ENCODE data around the gene C7orf33.

C7orf33 gene

GRCh38 chr7:148630078-148630477 lies 39.5 kb downstream of the C7orf33 start:
- DNase-seq = no peak

GRCh38 chr7:148633761-148634160 lies 43.2 kb downstream of the C7orf33 start:
- DNase-seq = no peak

- DNase-seq = no peak
Measured at GRCh38 chr7:148637094-148637493, 46.5 kb downstream of the C7orf33 start.

GRCh38 chr7:148645898-148646297 lies 55.3 kb downstream of the C7orf33 start:
- no peak for DNase-seq

- no peak for DNase-seq
Measured at GRCh38 chr7:148650232-148650858, 59.8 kb downstream of the C7orf33 start.

GRCh38 chr7:148652773-148653172 lies 62.2 kb downstream of the C7orf33 start:
- DNase-seq = no peak

GRCh38 chr7:148657929-148658328 lies 67.4 kb downstream of the C7orf33 start:
- no peak for DNase-seq

GRCh38 chr7:148661471-148661870 lies 70.9 kb downstream of the C7orf33 start:
- DNase-seq = no peak

GRCh38 chr7:148662646-148663045 lies 72.1 kb downstream of the C7orf33 start:
- DNase-seq = no peak

- peak; percentile 10 for DNase-seq
Measured at GRCh38 chr7:148664324-148664723, 73.8 kb downstream of the C7orf33 start.

- DNase-seq = no peak
Measured at GRCh38 chr7:148665221-148665620, 74.7 kb downstream of the C7orf33 start.
